ENCODE data around the gene MTERF2. TPM values are rescaled to one million over a fixed set of nuclear protein-coding genes. Genes with fewer than 3 reads are reported as not detected.

MTERF2 gene
- total RNA-seq, 2 donors from 2014 or later: 18.2 to 26.8 TPM

DNA sequence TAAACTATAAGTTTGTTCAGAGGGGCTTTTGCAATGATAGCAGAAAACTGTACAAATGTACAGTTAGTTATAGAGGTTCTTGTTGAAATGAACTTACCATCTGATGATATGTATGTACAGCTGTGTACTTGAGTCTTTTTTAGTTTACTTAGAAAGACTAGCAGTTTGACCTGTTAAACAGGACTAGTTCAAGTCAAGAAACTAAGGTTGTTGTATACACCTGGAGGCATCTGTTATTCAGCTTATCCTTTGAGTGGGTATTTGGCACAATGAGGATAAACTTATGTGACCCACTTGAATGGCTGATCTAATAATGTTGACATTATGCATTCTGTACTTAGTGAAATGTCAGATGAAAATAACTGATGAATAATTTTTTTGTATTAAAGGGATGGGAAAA is 13.4 kb downstream of the MTERF2 start:
- Histone ChIP-seq H3K4me1 (peaks cover 0 to 40% of the 10 kb centered on the region in 2 donors), H3K27ac (no peak overlapping the region), H3K36me3 (peaks cover 36% of the 10 kb centered on the region), H3K9me3 (no peaks in the 10 kb centered on the region), H3K27me3 (no peaks in the 10 kb centered on the region), H3K4me3 (no peak overlapping the region)
- TF ChIP-seq, protein P1, sequence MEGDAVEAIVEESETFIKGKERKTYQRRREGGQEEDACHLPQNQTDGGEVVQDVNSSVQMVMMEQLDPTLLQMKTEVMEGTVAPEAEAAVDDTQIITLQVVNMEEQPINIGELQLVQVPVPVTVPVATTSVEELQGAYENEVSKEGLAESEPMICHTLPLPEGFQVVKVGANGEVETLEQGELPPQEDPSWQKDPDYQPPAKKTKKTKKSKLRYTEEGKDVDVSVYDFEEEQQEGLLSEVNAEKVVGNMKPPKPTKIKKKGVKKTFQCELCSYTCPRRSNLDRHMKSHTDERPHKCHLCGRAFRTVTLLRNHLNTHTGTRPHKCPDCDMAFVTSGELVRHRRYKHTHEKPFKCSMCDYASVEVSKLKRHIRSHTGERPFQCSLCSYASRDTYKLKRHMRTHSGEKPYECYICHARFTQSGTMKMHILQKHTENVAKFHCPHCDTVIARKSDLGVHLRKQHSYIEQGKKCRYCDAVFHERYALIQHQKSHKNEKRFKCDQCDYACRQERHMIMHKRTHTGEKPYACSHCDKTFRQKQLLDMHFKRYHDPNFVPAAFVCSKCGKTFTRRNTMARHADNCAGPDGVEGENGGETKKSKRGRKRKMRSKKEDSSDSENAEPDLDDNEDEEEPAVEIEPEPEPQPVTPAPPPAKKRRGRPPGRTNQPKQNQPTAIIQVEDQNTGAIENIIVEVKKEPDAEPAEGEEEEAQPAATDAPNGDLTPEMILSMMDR (IDR thresholded peaks at IDR 0.05): no peak
- DNase-seq (ENCODE audit: low spot score): no peak

DNA sequence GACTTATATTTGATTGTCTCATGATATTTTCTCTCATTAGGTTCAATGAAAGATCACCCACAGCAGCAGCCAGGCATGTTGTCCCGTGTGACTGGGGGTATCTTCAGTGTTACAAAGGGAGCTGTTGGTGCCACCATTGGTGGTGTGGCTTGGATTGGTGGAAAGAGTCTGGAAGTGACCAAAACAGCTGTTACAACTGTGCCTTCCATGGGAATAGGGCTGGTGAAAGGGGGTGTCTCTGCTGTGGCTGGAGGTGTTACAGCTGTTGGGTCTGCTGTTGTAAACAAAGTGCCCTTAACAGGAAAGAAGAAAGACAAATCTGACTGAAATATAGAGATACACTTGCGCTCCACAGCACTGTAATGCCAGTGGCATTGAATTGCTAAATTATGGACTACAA is 15.9 kb downstream of the MTERF2 start:
- TF ChIP-seq, protein P1 (IDR thresholded peaks at IDR 0.05): no peak
- no peak overlapping the region for H3K27ac ChIP-seq

GRCh38 chr12:106964526-106964925 is 22.4 kb downstream of the MTERF2 start:
- H3K36me3 ChIP-seq: peaks cover 32% of the 10 kb centered on the region
- H3K9me3 ChIP-seq: no peaks in the 10 kb centered on the region
- no peak overlapping the region for H3K27ac ChIP-seq
- DNase-seq (ENCODE audit: low spot score): no peak
- peaks cover 0 to 36% of the 10 kb centered on the region in 2 donors for H3K4me1 ChIP-seq
- TF ChIP-seq, protein P1 (IDR thresholded peaks at IDR 0.05): no peak
- H3K4me3 ChIP-seq: no peak overlapping the region
- H3K27me3 ChIP-seq: no peaks in the 10 kb centered on the region

More for the DNA sequence above, 15.9 kb downstream of the MTERF2 start:
- Histone ChIP-seq H3K36me3 (peaks cover 54% of the 10 kb centered on the region), H3K4me3 (no peak overlapping the region), H3K9me3 (no peaks in the 10 kb centered on the region), H3K4me1 (peaks cover 0 to 15% of the 10 kb centered on the region in 2 donors), H3K27me3 (no peaks in the 10 kb centered on the region)
- no peak for DNase-seq (ENCODE audit: low spot score)

DNA sequence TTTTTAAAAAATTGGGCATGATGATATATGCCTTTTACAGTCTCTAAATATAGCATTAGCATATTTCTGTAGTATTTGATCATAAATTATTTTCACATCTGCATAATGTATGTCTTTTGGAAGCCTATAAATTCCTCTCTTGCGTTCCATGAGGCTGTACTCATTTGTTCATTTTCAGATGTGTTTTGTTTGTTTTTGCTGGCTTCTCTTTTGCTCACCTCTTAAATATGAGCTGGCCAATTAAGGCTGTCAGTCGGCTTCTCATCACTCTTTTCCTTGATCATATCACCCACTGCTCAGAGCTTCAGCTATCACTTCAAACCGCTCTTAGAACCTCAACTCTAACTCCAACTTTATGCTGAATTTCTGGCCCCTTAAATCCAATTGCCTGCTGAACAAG is 24.7 kb downstream of the MTERF2 start:
- peaks cover 10% of the 10 kb centered on the region for H3K36me3 ChIP-seq
- H3K4me1 ChIP-seq: peaks cover 0 to 59% of the 10 kb centered on the region in 2 donors
- no peak for DNase-seq (ENCODE audit: low spot score)
- H3K27me3 ChIP-seq: no peaks in the 10 kb centered on the region
- TF ChIP-seq, protein P1 (IDR thresholded peaks at IDR 0.05): no peak
- H3K27ac ChIP-seq: peak overlapping the region in 1 of 2 donors; percentile 8
- H3K9me3 ChIP-seq: no peaks in the 10 kb centered on the region
- no peak overlapping the region for H3K4me3 ChIP-seq

DNA sequence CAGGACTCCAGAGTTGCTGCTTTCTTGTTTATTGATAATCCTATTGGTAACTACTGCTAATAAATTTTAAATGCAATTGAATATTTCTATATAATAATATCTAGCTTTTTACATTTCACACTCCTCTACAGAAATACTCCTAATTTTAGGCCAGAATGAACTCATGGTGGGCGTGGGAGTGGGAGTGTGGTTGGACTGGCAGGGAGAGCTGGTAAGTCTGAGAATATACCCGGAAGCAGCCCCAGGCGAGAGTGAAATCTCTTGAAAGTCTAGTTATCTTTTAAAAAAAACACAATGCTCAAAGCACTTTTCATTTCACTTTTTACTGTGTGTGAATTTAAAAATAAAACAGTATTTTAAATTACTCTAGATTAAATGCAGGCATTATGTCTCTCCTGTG is 26.5 kb downstream of the MTERF2 start:
- H3K4me3 ChIP-seq: no peak overlapping the region
- DNase-seq (ENCODE audit: low spot score): no peak
- H3K27me3 ChIP-seq: no peaks in the 10 kb centered on the region
- H3K4me1 ChIP-seq: peaks cover 0 to 61% of the 10 kb centered on the region in 2 donors
- peaks cover 4% of the 10 kb centered on the region for H3K36me3 ChIP-seq
- no peaks in the 10 kb centered on the region for H3K9me3 ChIP-seq
- H3K27ac ChIP-seq: no peak overlapping the region
- TF ChIP-seq, protein P1 (IDR thresholded peaks at IDR 0.05): no peak

DNA sequence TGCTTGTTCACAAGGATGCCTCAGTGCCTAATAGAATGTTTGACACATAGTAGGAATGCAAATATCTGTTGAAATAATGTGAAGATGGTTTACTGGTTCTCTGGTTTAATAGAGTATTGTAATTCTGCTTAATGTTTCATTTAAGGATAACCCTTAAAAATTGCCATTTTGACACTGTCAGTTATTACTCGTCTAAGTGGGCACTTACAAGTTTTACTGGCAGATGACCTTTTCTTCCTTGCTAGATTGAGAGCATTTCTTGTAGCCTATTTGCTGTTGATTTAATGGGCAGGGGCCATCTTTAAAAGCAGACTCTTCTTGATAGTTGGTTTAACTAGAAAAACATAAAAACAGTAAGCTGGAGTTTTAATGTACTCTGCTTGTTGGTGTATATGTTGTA is 29.4 kb downstream of the MTERF2 start:
- TF ChIP-seq, protein P1 (IDR thresholded peaks at IDR 0.05): no peak
- Histone ChIP-seq H3K27me3 (no peaks in the 10 kb centered on the region), H3K9me3 (no peaks in the 10 kb centered on the region), H3K27ac (peak overlapping the region in 1 of 2 donors; percentile 99), H3K4me3 (peak overlapping the region; percentile 92 to 97), H3K36me3 (no peaks in the 10 kb centered on the region), H3K4me1 (peaks cover 0 to 60% of the 10 kb centered on the region in 2 donors)
- DNase-seq (ENCODE audit: low spot score): no peak

All from right atrium auricular region (tissue), 2 donors.